ENCODE data around the gene REL.

Gene REL

GRCh38 chr2:60973705-60974104 lies 92.3 kb downstream of the REL start:
- Histone ChIP-seq H3K4me1 (no peaks in the 10 kb centered on the region), H3K4me3 (no peak overlapping the region), H3K36me3 (peaks cover 0 to 10% (median 0%) of the 10 kb centered on the region in 3 donors), H3K9me3 (no peaks in the 10 kb centered on the region), H3K27me3 (no peaks in the 10 kb centered on the region), H3K27ac (no peak overlapping the region)
- no peak for TF ChIP-seq CTCF (IDR thresholded peaks at IDR 0.05)
- no peak for DNase-seq
- intact Hi-C loops (cut with DNase I; ENCODE audit: low total_unique reads) = no loop called here

- H3K4me1 ChIP-seq = no peaks in the 10 kb centered on the region
- no peak for TF ChIP-seq CTCF (IDR thresholded peaks at IDR 0.05)
- no peak for DNase-seq
- no peaks in the 10 kb centered on the region for H3K9me3 ChIP-seq
- no peak overlapping the region for H3K4me3 ChIP-seq
- intact Hi-C loops (cut with DNase I; ENCODE audit: low total_unique reads) = no loop called here
- peaks cover 0 to 10% (median 0%) of the 10 kb centered on the region in 3 donors for H3K36me3 ChIP-seq
- H3K27me3 ChIP-seq = no peaks in the 10 kb centered on the region
- no peak overlapping the region for H3K27ac ChIP-seq
Observed at GRCh38 chr2:60974652-60975051, 93.3 kb downstream of the REL start.
